Kidney epithelial cell (primary cell): ENCODE measurements around the gene ARID1A. TPM values are rescaled to one million over a fixed set of nuclear protein-coding genes. Genes with fewer than 3 reads are reported as not detected.

Experiments used
- DNase-seq: peaks from one replicate; pipeline ENCODE4 v3.0.0-alpha.2; 2010; ENCODE audit warnings: low read depth
- H3K27me3 ChIP-seq: 2 replicates; pipeline ENCODE4 v1.6.0; 2011; ENCODE audit warnings: low read length; ENCODE audit not compliant: control insufficient read depth, insufficient read depth
- H3K36me3 ChIP-seq: 2 replicates; pipeline ENCODE4 v1.5.1; 2011; ENCODE audit warnings: low read length; ENCODE audit not compliant: control insufficient read depth, insufficient read depth
- H3K4me3 ChIP-seq: 2 replicates; pipeline ENCODE4 v1.5.1; 2011; ENCODE audit warnings: low read depth, mild to moderate bottlenecking, control low read depth, low read length
- total RNA-seq: library from RNA; depleted of rRNA; stranded (reverse); fragments of >200 nt; gene quantifications from 2 replicates; pipeline ENCODE4 v1.2.3, GENCODE V29; 2015
- TF ChIP-seq, protein P1 (sequence below): IDR thresholded peaks from 2 replicates; pipeline ENCODE4 v1.5.1; 2011; ENCODE audit warnings: mild to moderate bottlenecking, moderate library complexity, low read length, control low read depth, inconsistent platforms; ENCODE audit not compliant: insufficient read depth, poor library complexity, severe bottlenecking

ARID1A gene
- total RNA-seq, 1 donor from 2014 or later, result 43.7 TPM

DNA sequence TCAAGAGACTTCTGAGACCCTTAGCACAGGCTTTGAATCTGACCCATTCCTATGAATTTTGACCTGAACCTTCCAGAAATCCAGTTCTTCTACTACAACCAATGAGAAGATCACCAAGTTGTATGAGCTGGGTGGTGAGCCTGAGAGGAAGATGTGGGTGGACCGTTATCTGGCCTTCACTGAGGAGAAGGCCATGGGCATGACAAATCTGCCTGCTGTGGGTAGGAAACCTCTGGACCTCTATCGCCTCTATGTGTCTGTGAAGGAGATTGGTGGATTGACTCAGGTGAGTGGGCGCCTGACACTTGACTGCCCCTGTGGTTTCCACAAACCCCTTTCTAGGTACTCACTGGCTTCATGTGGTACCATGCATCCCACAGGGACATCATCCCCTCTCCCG lies 71.9 kb downstream of the ARID1A start:
- peaks cover 5% of the 10 kb centered on the region for H3K36me3 ChIP-seq
- TF ChIP-seq, protein P1, sequence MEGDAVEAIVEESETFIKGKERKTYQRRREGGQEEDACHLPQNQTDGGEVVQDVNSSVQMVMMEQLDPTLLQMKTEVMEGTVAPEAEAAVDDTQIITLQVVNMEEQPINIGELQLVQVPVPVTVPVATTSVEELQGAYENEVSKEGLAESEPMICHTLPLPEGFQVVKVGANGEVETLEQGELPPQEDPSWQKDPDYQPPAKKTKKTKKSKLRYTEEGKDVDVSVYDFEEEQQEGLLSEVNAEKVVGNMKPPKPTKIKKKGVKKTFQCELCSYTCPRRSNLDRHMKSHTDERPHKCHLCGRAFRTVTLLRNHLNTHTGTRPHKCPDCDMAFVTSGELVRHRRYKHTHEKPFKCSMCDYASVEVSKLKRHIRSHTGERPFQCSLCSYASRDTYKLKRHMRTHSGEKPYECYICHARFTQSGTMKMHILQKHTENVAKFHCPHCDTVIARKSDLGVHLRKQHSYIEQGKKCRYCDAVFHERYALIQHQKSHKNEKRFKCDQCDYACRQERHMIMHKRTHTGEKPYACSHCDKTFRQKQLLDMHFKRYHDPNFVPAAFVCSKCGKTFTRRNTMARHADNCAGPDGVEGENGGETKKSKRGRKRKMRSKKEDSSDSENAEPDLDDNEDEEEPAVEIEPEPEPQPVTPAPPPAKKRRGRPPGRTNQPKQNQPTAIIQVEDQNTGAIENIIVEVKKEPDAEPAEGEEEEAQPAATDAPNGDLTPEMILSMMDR, result no peak
- no peak overlapping the region for H3K4me3 ChIP-seq
- no peak for DNase-seq
- H3K27me3 ChIP-seq, result no peaks in the 10 kb centered on the region

GRCh38 chr1:26768755-26769154 lies 72.9 kb downstream of the ARID1A start:
- peaks cover 4% of the 10 kb centered on the region for H3K36me3 ChIP-seq
- TF ChIP-seq, protein P1, result no peak
- DNase-seq, result no peak

DNA sequence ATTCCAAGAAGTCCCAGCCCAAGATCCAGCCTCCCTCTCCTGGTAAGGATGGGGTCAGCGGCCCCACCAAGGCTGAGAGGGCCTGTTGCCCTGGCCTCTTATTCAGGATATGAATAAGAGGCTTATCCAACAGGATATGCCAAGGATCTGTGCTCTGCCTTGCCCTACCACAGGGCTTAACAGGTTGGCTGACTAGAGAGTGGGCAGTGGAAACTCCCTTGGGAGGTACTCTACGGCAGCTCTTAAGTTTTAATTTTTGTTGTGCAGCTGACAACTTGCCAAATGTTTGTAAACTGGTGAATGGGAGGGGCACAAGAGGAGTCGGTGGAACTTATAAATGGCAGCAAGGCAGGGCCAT lies 75.4 kb downstream of the ARID1A start:
- TF ChIP-seq, protein P1, result no peak
- H3K27me3 ChIP-seq, result no peaks in the 10 kb centered on the region
- DNase-seq, result no peak
- H3K36me3 ChIP-seq, result peaks cover 12% of the 10 kb centered on the region
- no peak overlapping the region for H3K4me3 ChIP-seq

More at GRCh38 chr1:26768755-26769154, 72.9 kb downstream of the ARID1A start:
- H3K27me3 ChIP-seq, result no peaks in the 10 kb centered on the region
- H3K4me3 ChIP-seq, result no peak overlapping the region

DNA sequence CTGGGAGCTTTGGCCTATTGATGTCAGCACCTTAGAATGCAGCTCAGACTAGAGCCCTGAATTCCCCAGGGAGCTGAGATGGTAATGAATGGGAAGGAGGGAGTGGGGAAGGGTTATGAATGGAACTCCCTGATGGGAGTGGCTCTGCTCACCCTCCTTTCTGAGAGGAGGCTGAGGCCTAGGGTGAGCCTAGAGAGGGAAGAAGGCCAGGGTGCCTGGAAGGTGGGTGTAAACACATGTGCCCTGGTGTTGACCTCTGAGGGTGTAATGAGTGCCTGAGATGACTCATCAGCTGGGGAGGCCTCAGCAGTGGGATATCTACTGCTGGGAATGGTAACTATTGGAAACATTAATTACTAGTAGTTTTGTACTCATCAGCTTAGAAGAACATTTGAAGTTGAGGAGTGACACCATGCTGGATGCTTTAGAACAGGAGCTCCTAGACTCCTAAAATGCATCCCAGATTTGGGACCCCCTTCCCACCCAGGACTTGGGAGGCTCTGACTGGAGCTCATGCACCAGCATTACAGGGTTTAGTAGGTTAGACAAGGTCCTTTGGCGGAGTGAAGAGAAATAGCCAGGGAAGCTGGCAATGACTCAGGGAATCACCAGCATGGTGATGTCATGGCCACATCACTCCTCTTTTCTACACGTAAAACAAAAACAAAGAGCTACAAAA lies 76.0 kb downstream of the ARID1A start:
- TF ChIP-seq, protein P1, result no peak
- Histone ChIP-seq H3K4me3 (no peak overlapping the region), H3K36me3 (peaks cover 11% of the 10 kb centered on the region)

GRCh38 chr1:26772687-26773086 lies 76.9 kb downstream of the ARID1A start:
- H3K4me3 ChIP-seq, result no peak overlapping the region
- TF ChIP-seq, protein P1, result no peak
- no peaks in the 10 kb centered on the region for H3K27me3 ChIP-seq
- peaks cover 11% of the 10 kb centered on the region for H3K36me3 ChIP-seq
- DNase-seq, result peak; percentile 74

More for the DNA sequence above, 76.0 kb downstream of the ARID1A start:
- peak; percentile 85 for DNase-seq
- no peaks in the 10 kb centered on the region for H3K27me3 ChIP-seq

GRCh38 chr1:26774462-26774861 lies 78.6 kb downstream of the ARID1A start:
- Histone ChIP-seq H3K27me3 (no peaks in the 10 kb centered on the region), H3K36me3 (peaks cover 12% of the 10 kb centered on the region), H3K4me3 (no peak overlapping the region)
- TF ChIP-seq, protein P1, result no peak
- DNase-seq, result no peak
